ENCODE measurements around the gene PDE4D.

DNA sequence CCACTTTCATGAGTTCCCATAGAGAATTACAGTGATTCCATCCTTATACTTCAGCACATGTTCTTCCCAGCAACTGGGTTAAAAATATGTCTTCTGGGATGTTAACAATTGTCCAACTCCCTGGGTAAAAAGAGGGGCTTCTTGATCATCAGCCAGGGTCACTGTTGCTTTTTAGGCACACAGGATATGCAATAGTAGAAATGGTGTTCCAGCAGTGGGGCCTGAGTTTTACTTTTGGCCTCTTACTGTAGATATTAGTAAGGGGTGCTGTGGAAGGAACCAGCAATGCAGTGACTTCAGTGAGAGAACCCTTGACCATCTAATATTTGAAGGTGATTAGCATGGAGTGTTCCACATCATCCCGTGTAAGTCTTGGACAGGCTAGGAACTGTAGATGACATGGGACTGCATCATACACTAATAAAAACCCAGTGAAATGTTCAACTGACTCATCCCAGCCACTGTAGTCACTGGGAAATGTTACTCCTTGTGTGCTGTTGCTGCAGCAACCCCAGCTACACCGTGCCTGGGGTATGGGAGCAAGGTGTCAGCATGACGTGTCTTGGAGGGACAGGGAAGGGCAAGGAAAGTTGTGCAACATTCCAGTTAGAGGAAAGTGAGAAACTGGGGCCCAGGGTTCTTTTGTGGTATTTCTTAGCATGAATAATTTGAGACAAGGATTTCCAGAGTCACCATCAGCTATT lies 699.8 kb downstream of the PDE4D start:
- no peak for TF ChIP-seq POLR2A (IDR thresholded peaks at IDR 0.05)
- TF ChIP-seq, protein P1, sequence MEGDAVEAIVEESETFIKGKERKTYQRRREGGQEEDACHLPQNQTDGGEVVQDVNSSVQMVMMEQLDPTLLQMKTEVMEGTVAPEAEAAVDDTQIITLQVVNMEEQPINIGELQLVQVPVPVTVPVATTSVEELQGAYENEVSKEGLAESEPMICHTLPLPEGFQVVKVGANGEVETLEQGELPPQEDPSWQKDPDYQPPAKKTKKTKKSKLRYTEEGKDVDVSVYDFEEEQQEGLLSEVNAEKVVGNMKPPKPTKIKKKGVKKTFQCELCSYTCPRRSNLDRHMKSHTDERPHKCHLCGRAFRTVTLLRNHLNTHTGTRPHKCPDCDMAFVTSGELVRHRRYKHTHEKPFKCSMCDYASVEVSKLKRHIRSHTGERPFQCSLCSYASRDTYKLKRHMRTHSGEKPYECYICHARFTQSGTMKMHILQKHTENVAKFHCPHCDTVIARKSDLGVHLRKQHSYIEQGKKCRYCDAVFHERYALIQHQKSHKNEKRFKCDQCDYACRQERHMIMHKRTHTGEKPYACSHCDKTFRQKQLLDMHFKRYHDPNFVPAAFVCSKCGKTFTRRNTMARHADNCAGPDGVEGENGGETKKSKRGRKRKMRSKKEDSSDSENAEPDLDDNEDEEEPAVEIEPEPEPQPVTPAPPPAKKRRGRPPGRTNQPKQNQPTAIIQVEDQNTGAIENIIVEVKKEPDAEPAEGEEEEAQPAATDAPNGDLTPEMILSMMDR (IDR thresholded peaks at IDR 0.05) = no peak

Measured in heart left ventricle (tissue), 13 donors.